Activated CD4-positive, alpha-beta T cell treated with anti-CD3 and anti-CD28 coated beads for 1 hour (primary cell): ENCODE measurements around the gene TNNC2.

Experiments
- DNase-seq: peaks from one replicate; pipeline ENCODE4 v3.0.0-alpha.2; 2020

The TNNC2 gene

DNA sequence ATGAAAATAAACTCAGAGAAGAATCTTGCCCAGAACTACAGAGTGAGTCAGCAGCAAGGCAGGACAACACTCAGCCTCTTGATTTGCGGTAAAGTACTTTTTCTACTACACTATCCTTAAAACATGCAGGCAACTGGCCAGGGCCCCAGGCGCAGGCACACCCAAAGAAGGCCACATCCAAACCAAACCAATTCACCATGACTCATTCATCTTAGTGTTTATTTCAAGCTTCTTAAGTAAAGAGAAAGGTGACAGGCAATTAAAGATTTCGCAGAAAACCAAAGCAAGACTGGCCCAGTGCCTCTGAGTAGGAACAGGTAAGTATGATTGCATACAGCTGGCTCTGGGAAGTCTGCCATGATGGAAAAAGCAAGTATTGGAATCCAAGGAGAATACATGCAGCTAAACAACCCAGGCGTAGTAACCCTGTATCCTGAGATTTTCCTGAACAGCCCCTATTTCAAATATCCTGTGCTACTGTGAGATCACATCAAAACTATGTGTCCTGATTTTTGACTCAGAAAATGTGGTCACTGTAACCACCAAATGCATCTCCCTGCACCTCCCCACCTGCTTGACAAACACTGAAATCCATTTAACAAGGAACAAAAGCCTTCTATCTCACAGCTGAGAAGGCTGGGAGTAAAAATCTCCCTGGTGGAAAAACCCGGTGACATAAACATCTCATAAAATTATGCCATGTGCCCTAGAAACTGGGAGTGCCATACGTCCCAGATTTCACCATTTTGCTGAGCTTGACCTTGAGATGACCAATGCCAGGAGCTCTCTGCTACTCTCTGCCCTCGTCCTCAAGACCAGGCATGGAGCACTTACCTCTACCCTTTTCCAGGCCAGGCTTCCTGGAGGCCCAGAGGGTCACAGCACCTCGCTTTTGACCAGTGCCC, 47.8 kb downstream of the TNNC2 start:
- no peak for DNase-seq

DNA sequence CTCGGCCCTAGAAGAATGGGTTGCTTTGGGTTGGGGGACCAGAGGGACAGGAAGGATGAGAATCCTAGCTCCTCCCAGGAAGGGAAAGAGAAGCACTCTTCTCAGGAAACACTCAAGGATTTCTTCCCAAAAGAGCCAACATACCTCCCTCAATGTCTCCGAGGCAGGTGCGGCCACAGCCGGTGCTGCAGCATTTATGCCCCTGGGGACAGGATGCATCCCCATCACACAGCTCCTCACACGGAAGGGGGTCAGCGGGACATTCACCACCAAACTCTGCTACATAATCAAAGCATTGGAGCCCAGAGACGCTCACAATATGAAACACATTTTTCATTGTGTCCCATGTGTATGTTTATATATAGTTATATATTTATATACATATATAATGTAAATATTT, 50.2 kb downstream of the TNNC2 start:
- no peak for DNase-seq

DNA sequence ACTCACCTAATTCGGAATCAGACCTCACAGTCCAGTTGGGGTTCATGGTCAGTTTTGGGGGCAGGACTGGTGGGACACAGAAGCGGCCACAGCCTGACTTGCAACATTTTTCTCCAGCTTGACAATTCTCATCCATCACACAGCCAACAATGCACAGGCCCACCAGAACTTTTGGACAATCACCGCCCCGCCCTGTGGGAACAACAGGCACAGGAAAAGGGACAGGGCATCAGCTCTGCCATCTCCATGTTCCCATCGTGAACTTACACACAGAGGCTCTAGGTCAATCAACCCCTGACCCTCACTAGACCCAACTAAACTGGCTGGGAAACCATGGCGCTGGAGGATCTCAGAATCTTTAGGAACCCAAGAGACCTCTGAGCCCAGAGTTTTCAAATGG, 51.7 kb downstream of the TNNC2 start:
- DNase-seq: no peak

DNA sequence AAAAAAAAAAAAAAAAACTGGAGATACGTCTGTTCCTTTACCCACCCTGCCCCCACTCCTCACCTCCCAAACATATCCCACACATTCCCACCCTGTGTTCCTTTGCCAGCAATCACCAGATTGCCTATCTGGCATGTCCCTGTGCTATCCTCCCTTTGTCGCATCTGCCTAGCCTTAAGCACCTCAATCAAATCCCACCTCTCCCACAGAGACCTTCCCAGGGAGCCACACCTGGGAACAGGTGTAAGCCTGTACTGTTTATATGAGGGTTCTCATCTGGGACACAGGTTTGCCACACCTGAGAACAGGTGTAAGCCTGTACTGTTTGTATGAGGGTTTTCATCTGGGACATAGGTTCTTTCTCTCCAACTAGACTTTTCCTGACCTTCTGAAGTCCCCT, 52.2 kb downstream of the TNNC2 start:
- no peak for DNase-seq
